ENCODE data around the gene DNAAF1.
A peak's percentile ranks its signal among the peaks of the same experiment; 100 is the strongest.
"Not testable (repeated sequence)": the region's sequence is repeated elsewhere in the genome, so short reads cannot be mapped to it uniquely, and the experiment has no call there.

Gene DNAAF1

GRCh38 chr16:84184775-84185174 is 39.7 kb downstream of the DNAAF1 start:
- ATAC-seq (no peak), DNase-seq (no peak)

- DNase-seq = peak; percentile 94
- ATAC-seq = peak; percentile 93
These were observed 41.8 kb downstream of the DNAAF1 start, which contains the start of gene TAF1C for GRCh38 chr16:84186685-84187437. Gene TAF1C, minus strand, starts transcription at chr16:84187057. Its CDS starts 2,069 bp downstream, at chr16:84184988.

GRCh38 chr16:84190731-84191388 is 45.8 kb downstream of the DNAAF1 start, which contains the start of gene ADAD2:
Gene ADAD2, plus strand, starts transcription at chr16:84191157. Its CDS starts 74 bp downstream, at chr16:84191231.
- ATAC-seq (no peak), DNase-seq (peak; percentile 30)

GRCh38 chr16:84191466-84191865 is 46.4 kb downstream of the DNAAF1 start:
- ATAC-seq (no peak), DNase-seq (no peak)

- DNase-seq = peak; percentile 20
- peak; percentile 2 for ATAC-seq
These were observed 48.4 kb downstream of the DNAAF1 start for GRCh38 chr16:84193480-84193879.

GRCh38 chr16:84194018-84194417 is 48.9 kb downstream of the DNAAF1 start:
- peak; percentile 22 for DNase-seq
- ATAC-seq = no peak

- ATAC-seq (no peak), DNase-seq (peak; percentile 43)
These were observed 49.5 kb downstream of the DNAAF1 start for GRCh38 chr16:84194470-84195200.

- ATAC-seq (no peak), DNase-seq (no peak)
These were observed 50.3 kb downstream of the DNAAF1 start for GRCh38 chr16:84195201-84196093.

GRCh38 chr16:84196101-84196500 is 51.0 kb downstream of the DNAAF1 start:
- DNase-seq (no peak), ATAC-seq (no peak)

- ATAC-seq (no peak), DNase-seq (no peak)
These were observed 51.8 kb downstream of the DNAAF1 start for GRCh38 chr16:84196727-84197394.

GRCh38 chr16:84197466-84198128 is 52.5 kb downstream of the DNAAF1 start:
- no peak for ATAC-seq
- DNase-seq = no peak

- ATAC-seq (no peak), DNase-seq (no peak)
These were observed 53.3 kb downstream of the DNAAF1 start for GRCh38 chr16:84198401-84198800.

- DNase-seq = no peak
- no peak for ATAC-seq
These were observed 54.0 kb downstream of the DNAAF1 start for GRCh38 chr16:84199097-84199496.

- DNase-seq = no peak
- ATAC-seq = no peak
These were observed 54.8 kb downstream of the DNAAF1 start for GRCh38 chr16:84199861-84200260.

GRCh38 chr16:84204551-84204950 is 59.4 kb downstream of the DNAAF1 start:
- ATAC-seq, DNase-seq: not testable (repeated sequence)

- not testable (repeated sequence) for ATAC-seq, DNase-seq
These were observed 60.0 kb downstream of the DNAAF1 start for GRCh38 chr16:84205123-84205522.

GRCh38 chr16:84205976-84206691 is 61.0 kb downstream of the DNAAF1 start:
- DNase-seq (no peak), ATAC-seq (no peak)

- ATAC-seq = no peak
- no peak for DNase-seq
These were observed 62.1 kb downstream of the DNAAF1 start for GRCh38 chr16:84207251-84207650.

- ATAC-seq = no peak
- no peak for DNase-seq
These were observed 62.8 kb downstream of the DNAAF1 start for GRCh38 chr16:84207879-84208278.

GRCh38 chr16:84209989-84210388 is 64.9 kb downstream of the DNAAF1 start:
- DNase-seq = peak; percentile 22
- no peak for ATAC-seq
